HG03280 (cell line): ENCODE measurements around the gene JAGN1.
"Not testable (repeated sequence)": the region's sequence is repeated elsewhere in the genome, so short reads cannot be mapped to it uniquely, and the experiment has no call there.

Source experiments
- ATAC-seq: cut with Tn5 transposase; IDR thresholded peaks from one replicate; pipeline ENCODE4 v1.9.1; 2021; ENCODE audit warnings: mild to moderate bottlenecking, moderate library complexity; ENCODE audit not compliant: unreplicated experiment

The JAGN1 gene

DNA sequence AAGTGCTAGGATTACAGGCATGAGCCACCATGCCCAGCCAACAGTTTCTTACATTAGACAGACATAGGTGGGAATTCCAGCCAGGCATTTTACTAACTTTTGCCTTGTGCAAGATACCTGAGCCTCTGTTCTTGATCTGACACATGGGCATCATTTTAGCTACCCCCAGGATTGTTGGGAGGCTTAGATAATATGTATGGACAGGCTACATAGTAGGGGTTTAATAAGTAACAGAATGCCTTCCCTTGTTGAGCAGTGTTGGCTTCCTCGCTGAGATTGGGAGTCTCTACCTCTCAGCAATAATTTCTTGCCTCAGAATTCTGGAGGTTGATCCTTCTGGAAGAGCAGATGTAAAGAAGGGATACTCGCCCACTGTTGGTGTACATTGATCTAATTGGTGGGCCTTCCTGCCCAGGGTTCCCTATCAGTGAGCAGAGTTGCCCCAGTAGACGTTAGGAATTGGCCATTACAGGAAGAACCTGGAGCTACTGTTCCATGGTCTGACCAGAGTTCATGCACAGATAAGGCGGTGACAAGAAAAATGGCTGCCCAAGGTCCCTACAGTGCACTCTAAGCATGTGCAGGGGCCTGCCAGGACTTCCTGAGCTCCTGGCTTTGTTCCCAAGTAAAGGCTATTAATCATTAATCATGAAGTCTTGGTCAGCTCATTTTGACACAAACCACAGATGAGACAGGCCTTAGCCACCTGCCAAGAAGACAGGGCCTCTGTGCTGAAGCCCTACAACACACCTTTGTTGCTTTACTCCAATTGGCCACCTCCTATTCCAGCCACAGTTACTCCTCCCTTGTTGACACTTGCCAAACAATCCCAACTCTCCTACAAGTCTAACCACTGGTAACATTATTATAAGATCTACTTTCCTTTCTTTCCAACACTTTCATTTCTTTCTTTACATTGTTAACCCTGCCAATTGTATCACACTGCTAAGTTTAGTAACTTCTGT is 7.3 kb downstream of the JAGN1 start:
- no peak for ATAC-seq

GRCh38 chr3:9898467-9899241 is 8.2 kb downstream of the JAGN1 start:
- no peak for ATAC-seq

GRCh38 chr3:9899289-9899791 is 8.9 kb downstream of the JAGN1 start:
- ATAC-seq, result no peak

DNA sequence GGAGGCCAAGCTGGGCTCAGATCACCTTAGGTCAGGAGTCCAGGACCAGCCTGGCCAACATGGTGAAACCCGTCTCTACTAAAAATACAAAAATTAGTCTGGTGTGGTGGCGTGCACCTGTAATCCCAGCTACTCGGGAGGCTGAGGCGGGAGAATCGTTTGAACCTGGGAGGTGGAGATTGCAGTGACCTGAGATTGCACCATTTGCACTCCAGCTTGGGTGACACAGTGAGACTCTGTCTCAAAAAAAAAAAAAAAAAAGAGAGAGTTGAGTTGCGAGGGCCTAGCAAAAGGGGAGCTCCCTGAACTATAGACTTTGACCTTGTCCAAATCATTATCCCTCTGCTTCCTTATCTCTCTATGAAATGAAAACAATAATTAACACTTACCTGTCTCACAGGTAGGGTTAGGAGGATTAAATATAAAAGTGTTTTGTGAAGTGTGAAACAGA is 10.6 kb downstream of the JAGN1 start:
- ATAC-seq, result not testable (repeated sequence)

- ATAC-seq, result no peak
Observed at GRCh38 chr3:9901967-9902366, 11.6 kb downstream of the JAGN1 start.

DNA sequence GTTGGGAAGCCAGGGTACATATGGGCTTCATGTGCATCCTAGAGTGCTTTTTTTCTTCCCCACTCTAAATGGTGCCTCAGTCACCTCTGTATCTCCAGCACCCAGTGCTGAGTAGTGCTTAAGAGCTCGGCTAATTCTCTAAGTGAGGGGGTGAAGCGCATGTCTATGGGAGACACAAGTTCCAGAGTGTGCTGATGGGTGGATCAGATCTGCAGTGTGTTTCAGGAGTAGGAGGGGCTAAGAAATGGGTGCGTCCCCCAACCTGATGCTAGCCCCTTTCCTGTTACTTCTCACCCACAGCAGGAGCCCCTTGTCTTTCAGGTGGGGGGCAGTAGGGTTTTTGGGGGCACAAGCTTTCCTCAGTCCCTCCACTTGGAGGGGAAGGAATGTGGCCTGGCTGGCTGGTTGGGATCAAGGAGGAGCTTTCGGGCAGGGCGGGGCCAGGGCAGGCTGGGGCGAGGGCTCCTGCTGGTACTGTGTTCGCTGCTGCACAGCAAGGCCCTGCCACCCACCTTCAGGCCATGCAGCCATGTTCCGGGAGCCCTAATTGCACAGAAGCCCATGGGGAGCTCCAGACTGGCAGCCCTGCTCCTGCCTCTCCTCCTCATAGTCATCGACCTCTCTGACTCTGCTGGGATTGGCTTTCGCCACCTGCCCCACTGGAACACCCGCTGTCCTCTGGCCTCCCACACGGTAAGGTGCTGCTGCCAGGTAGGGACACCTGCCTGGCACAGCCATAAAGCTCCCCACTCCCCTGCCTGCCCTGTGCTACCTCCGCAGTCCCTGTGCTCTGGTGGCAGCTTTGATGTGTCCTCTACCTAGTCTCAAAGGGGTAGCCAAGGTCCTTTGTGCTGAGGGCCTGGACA is 12.2 kb downstream of the JAGN1 start, which contains the start of gene IL17RE:
Gene IL17RE (plus strand): TSS at position 477 of the 866 bp plus-strand sequence. CDS start 85 bp downstream, at position 562.
- ATAC-seq, result no peak

DNA sequence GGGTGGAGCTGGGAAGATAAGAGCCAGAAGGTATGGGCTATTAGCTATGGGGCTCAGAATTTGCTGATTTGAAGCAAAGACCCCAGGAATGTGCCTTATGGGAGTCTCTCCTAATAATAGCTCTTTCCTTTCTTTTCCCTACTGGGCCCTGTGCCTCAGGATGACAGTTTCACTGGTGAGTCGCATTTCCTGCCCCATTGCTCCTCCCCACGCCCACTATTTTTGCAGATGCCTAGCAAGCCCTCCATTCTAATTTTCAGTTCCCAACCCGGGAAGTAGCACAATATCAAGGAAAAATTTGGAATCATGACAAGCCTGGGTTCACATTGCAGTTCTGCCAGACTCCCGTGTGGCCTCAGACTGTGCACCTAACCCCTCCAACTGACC is 12.8 kb downstream of the JAGN1 start:
- ATAC-seq, result no peak

- no peak for ATAC-seq
Observed at GRCh38 chr3:9903904-9904303, 13.5 kb downstream of the JAGN1 start.

- no peak for ATAC-seq
Observed at GRCh38 chr3:9906480-9906879, 16.1 kb downstream of the JAGN1 start.

- no peak for ATAC-seq
Observed at GRCh38 chr3:9908286-9908685, 17.9 kb downstream of the JAGN1 start.

- no peak for ATAC-seq
Observed at GRCh38 chr3:9909221-9910013, 19.0 kb downstream of the JAGN1 start.

GRCh38 chr3:9911863-9912262 is 21.5 kb downstream of the JAGN1 start:
- no peak for ATAC-seq

DNA sequence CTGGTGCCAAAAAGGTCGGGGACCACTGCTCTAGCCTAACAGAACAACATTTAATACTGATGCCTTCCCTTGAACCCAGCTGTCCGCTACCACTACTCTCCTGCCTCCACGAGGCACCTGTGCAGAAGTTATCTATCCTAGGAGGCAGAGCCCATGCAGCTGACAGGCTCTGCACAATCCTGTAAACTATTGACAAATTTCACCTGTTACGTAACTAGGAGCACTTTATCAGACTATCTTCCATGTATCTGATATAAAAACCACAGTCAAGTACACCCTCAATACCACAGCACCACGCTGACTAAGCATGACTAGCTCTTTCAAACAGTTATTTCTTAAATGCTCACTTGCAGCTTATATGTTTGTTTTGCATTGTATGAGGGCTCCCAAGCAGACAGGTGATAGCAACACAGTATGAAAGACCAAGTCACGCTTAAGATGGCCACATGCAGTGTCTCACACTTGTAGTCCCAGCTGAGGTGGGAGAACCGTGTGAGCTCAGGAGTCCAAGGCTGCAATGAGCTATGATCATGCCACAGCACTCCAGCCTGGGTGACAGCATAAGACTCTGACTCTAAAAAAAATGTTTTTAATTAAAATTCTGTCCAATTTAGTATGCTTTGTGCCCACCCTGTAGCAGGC is 22.0 kb downstream of the JAGN1 start:
- ATAC-seq, result no peak

DNA sequence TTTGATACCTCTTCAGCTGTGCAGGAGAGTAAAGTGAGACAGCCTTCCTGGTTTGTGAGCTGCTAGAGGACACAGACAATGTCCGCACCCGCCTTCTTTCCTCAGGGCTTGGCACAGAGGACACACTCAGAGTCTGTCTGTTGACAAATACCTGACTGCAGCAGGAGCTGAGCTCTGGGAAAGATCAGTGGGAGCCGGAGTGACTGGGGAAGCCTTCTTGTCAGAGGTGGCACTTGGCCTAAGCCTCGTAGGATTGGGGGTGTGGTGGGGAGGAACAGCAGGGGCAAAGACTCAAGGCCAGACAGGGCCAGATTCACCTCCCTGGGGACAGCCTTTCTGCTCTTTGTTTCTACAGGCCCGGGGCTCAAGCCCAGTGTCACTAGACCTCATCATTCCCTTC is 23.2 kb downstream of the JAGN1 start:
- ATAC-seq, result no peak

DNA sequence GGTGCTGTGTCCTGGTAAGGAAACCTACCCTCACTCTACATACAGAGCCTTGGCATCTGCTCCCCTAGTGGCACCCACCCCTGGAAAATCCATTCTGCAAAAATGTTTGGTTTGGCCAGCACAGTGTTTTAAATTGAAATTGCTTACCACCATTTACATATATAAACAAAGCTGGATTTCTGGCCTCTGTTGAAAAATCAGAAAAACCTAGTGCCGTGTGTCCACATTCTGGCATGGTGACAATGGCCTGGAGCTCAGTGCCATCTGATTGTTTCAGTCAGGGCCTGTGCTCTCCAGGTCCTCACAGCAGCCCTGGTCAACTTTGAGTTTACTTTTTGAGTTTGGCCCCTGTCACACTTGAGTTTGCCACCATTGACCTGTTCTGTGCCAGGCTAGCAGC is 23.6 kb downstream of the JAGN1 start:
- ATAC-seq, result no peak

DNA sequence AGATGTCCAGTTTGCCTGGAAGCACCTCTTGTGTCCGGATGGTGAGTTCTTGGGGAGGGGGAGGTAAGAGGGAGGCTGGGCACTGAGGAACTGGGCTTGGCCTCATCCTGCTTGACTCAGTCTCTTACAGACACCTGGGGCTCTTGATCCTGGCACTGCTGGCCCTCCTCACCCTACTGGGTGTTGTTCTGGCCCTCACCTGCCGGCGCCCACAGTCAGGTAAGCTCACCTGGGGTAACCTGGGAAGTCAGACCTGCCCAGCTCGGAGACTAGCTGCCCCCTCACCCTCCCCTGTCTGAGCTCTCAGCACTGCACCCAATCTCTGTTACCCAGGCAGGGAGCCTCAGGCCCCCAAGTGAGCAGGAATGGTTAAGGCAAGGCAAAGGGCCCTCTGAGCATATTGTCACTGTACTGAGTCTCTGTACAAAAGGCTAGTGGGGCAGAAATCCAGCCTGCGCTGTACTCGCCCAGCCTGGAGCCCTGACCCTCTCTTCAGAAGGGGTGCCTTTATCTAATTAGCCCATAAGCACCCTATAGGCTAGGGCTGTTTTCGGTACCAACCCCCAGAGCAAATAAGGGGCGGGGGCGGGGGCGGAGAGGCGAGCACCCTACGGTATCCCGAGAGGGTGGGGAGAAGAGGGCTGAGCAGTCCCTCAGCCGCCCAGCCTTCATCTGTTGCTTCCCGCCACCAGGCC is 24.3 kb downstream of the JAGN1 start:
- ATAC-seq, result no peak

DNA sequence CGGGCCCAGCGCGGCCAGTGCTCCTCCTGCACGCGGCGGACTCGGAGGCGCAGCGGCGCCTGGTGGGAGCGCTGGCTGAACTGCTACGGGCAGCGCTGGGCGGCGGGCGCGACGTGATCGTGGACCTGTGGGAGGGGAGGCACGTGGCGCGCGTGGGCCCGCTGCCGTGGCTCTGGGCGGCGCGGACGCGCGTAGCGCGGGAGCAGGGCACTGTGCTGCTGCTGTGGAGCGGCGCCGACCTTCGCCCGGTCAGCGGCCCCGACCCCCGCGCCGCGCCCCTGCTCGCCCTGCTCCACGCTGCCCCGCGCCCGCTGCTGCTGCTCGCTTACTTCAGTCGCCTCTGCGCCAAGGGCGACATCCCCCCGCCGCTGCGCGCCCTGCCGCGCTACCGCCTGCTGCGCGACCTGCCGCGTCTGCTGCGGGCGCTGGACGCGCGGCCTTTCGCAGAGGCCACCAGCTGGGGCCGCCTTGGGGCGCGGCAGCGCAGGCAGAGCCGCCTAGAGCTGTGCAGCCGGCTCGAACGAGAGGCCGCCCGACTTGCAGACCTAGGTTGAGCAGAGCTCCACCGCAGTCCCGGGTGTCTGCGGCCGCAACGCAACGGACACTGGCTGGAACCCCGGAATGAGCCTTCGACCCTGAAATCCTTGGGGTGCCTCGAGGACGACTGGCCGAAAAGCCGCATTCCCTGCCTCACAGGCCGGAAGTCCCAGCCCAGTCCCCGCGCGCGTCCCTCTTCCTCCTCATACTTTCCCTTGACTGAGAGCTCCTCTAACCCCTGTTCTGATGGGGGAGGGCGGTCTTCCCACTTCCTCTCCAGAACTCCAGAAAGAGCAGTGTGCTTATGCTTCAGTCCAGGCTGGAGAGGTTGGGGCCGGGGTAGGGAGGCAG is 25.1 kb downstream of the JAGN1 start:
- ATAC-seq, result no peak

- ATAC-seq, result no peak
Observed at GRCh38 chr3:9916346-9916733, 25.9 kb downstream of the JAGN1 start.
